Small intestine (tissue), 7 donors: ENCODE data around the gene CEACAM5. TPM values are rescaled to one million over a fixed set of nuclear protein-coding genes. Genes with fewer than 3 reads are reported as not detected.

Source experiments
- DNase-seq, 2 donors: peaks; one replicate each; pipeline versions ENCODE4 v3.0.0 to v3.0.0-alpha.2; 2013
- FAIRE-seq: peaks from 2 replicates; lab custom pipeline; 2012; peaks lifted over from hg19 to GRCh38; lab: Jason Lieb, UNC
- H3K27ac ChIP-seq, 3 donors: one replicate each; pipeline ENCODE4 v1.5.1; 2013; ENCODE audit warnings: low read length in 2 of 3, mild to moderate bottlenecking in 2 of 3, control low read depth in 1 of 3, inconsistent platforms in 1 of 3, low read depth in 1 of 3, moderate library complexity in 1 of 3
- H3K27me3 ChIP-seq, 3 donors: one replicate each; pipeline ENCODE4 v1.6.1; 2013; ENCODE audit warnings: low read length in 3 of 3, inconsistent platforms in 1 of 3; ENCODE audit not compliant: control insufficient read depth in 3 of 3, insufficient read depth in 3 of 3
- H3K36me3 ChIP-seq, 3 donors: one replicate each; pipeline ENCODE4 v1.6.1; 2013; ENCODE audit warnings: low read length in 3 of 3, inconsistent platforms in 1 of 3, low read depth in 1 of 3, mild to moderate bottlenecking in 1 of 3, moderate library complexity in 1 of 3; ENCODE audit not compliant: control insufficient read depth in 3 of 3, insufficient read depth in 2 of 3
- H3K4me1 ChIP-seq, 3 donors: one replicate each; pipeline ENCODE4 v1.6.1; 2013; ENCODE audit warnings: low read length in 2 of 3, inconsistent platforms in 1 of 3, low read depth in 1 of 3, mild to moderate bottlenecking in 1 of 3, moderate library complexity in 1 of 3; ENCODE audit not compliant: control insufficient read depth in 3 of 3, insufficient read depth in 2 of 3
- H3K4me3 ChIP-seq, 3 donors: one replicate each; pipeline ENCODE4 v1.5.1; 2013; ENCODE audit warnings: low read length in 3 of 3, control low read depth in 1 of 3, inconsistent platforms in 1 of 3, low read depth in 1 of 3, mild to moderate bottlenecking in 1 of 3, moderate library complexity in 1 of 3
- H3K9me3 ChIP-seq, 2 donors: one replicate each; pipeline ENCODE4 v1.6.1; 2013; ENCODE audit warnings: low read depth in 1 of 2, low read length in 1 of 2; ENCODE audit not compliant: control insufficient read depth in 2 of 2, insufficient read depth in 1 of 2
- WGBS, 3 donors: extraction: QIAGEN DNeasy Blood & Tissue Kit; methylation state at CpG; one replicate each; pipeline ENCODE4 v1.1.7; 2013; 5-methylcytosine and 5-hydroxymethylcytosine counted together
- polyA plus RNA-seq, 4 donors: library from polyadenylated mRNA; stranded (reverse) in 3 of 4; unstranded in 1 of 4; fragments of 200-250 nt in 3 of 4; fragments of 120-200 nt in 1 of 4; gene quantifications; one replicate each; pipeline versions ENCODE4 v1.2.1 to v1.2.3, GENCODE V29; 2013
- donor health status: healthy with polysubstance abuse.
- donor health status: control.
- donor health status: control.
- donor health status: Bipolar disorder and iron deficiency.
- donor health status: healthy.

Gene CEACAM5
- polyA plus RNA-seq, 4 donors = 2.7 to 47.5 (median 17.8) TPM

DNA sequence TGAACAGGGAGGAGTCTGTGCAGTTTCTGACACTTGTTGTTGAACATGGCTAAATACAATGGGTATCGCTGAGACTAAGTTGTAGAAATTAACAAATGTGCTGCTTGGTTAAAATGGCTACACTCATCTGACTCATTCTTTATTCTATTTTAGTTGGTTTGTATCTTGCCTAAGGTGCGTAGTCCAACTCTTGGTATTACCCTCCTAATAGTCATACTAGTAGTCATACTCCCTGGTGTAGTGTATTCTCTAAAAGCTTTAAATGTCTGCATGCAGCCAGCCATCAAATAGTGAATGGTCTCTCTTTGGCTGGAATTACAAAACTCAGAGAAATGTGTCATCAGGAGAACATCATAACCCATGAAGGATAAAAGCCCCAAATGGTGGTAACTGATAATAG is 63.0 kb downstream of the CEACAM5 start:
- H3K27me3 ChIP-seq = peaks cover 0 to 3% (median 0%) of the 10 kb centered on the region in 3 donors
- H3K27ac ChIP-seq = peak overlapping the region in 1 of 3 donors; percentile 11
- DNase-seq = peak in 1 of 2 donors; percentile 55
- FAIRE-seq = no peak
- H3K4me1 ChIP-seq = peaks cover 4 to 54% (median 8%) of the 10 kb centered on the region in 3 donors
- H3K9me3 ChIP-seq = no peaks in the 10 kb centered on the region
- whole genome bisulfite sequencing, 3 donors = 78 to 92% (median 84%) methylated on average over 2 of the region's 2 CpGs
- no peaks in the 10 kb centered on the region for H3K36me3 ChIP-seq
- no peak overlapping the region for H3K4me3 ChIP-seq

DNA sequence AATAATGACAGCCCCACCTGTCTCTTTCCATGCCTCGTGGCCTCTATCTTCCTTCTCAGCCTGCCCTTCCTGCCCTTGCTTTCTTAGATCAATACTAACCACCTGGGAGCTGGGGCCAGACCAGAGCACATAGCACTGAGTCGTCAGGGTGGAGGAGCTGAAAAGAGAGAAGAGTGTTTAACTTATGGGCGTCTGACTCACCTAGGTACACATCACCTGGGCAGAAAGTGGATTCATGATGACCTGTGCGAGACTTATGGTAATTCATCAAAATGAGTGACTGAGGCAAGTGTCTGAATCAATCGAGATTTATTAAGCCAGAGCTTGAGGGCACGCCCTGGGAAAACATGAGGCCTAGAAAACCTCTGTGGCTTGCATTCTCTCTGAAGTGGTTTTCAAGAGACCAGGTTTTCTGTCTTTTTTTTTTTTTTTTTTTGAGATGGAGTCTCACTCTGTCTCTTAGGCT is 66.1 kb downstream of the CEACAM5 start:
- DNase-seq (peak; percentile 95 to 99), FAIRE-seq (no peak)
- H3K27ac ChIP-seq = peak overlapping the region; percentile 72 to 93 (median 88)

DNA sequence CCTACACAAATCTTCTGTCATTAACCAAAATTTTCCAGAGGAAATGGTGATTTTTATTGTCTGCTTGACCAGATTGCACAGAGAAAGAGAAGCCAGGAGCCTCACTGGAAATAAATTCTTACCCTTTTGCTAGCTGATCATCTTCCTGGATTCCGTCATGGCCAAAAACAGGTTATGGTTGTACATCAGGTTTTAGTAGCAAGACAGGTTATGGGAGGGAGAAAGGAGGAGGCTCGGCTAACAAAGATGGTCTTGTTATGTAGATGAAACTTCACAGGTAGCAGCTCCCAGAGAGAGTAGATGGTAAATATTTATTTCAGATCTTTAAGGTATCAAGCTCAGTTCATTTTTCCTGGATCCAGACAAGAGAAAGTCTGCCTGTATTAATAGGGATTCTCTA is 68.3 kb downstream of the CEACAM5 start:
- FAIRE-seq (no peak), DNase-seq (no peak)
- peak overlapping the region in 1 of 3 donors; percentile 4 for H3K27ac ChIP-seq
- no peaks in the 10 kb centered on the region for H3K36me3 ChIP-seq
- peaks cover 0 to 3% (median 0%) of the 10 kb centered on the region in 3 donors for H3K27me3 ChIP-seq
- H3K9me3 ChIP-seq = peaks cover 0 to 12% of the 10 kb centered on the region in 2 donors
- H3K4me1 ChIP-seq = peaks cover 2 to 74% (median 10%) of the 10 kb centered on the region in 3 donors
- H3K4me3 ChIP-seq = no peak overlapping the region
- 68 to 85% (median 80%) methylated on average over 2 of the region's 2 CpGs for WGBS, 3 donors

More for the DNA sequence above, 66.1 kb downstream of the CEACAM5 start:
- Histone ChIP-seq H3K36me3 (no peaks in the 10 kb centered on the region), H3K27me3 (peaks cover 0 to 3% (median 0%) of the 10 kb centered on the region in 3 donors), H3K9me3 (peaks cover 0 to 7% of the 10 kb centered on the region in 2 donors), H3K4me1 (peaks cover 2 to 61% (median 8%) of the 10 kb centered on the region in 3 donors), H3K4me3 (no peak overlapping the region)
- 9 to 35% (median 13%) methylated on average over 6 of the region's 6 CpGs for WGBS, 3 donors

Other genes starting within 250 kb of the CEACAM5 start
- gene CEACAM21, start 132.5 kb upstream of the CEACAM5 start, polyA plus RNA-seq = 1 to 10 TPM in 3 of 4 donors, not detected in 1; 1.1 to 4.6 (median 1.9) TPM
- under 1 TPM in 2 of 4 donors, not detected in 2; 0.06 to 0.39 TPM for gene CEACAM4, start 81.6 kb upstream of the CEACAM5 start, polyA plus RNA-seq
- gene CEACAM7, start 20.4 kb upstream of the CEACAM5 start, polyA plus RNA-seq = under 1 TPM in 2 of 4 donors, not detected in 2; 0.15 to 0.33 TPM
- 10 to 100 TPM in 3 of 4 donors, 1 to 10 TPM in 1; 8.5 to 45.8 (median 19.6) TPM for gene CEACAM6, start 46.9 kb downstream of the CEACAM5 start, polyA plus RNA-seq
- gene CEACAM3, start 88.0 kb downstream of the CEACAM5 start, polyA plus RNA-seq = under 1 TPM in 2 of 4 donors, not detected in 2; 0.24 to 0.37 TPM
- not detected for gene LYPD4, start 136.1 kb downstream of the CEACAM5 start, polyA plus RNA-seq
- not detected for gene DMRTC2, start 136.4 kb downstream of the CEACAM5 start, polyA plus RNA-seq
- gene RPS19, start 151.6 kb downstream of the CEACAM5 start, polyA plus RNA-seq = 1,000 to 10,000 TPM; 2,031 to 3,349 (median 2,770) TPM
- 10 to 100 TPM in 1 of 4 donors, 1 to 10 TPM in 1, under 1 TPM in 2; 0.45 to 10.5 (median 4.9) TPM for gene CD79A, start 168.7 kb downstream of the CEACAM5 start, polyA plus RNA-seq
- gene ARHGEF1, start 174.6 kb downstream of the CEACAM5 start, polyA plus RNA-seq = 100 to 1,000 TPM in 2 of 4 donors, 10 to 100 TPM in 2; 49.7 to 120 (median 86.7) TPM
- under 1 TPM in 2 of 4 donors, not detected in 2; 0.04 to 0.21 TPM for gene ERFL, start 219.8 kb downstream of the CEACAM5 start, polyA plus RNA-seq